Measurements from ENCODE around the gene MRPL23.

- TF ChIP-seq EZH2 (IDR thresholded peaks at IDR 0.05; ENCODE audit: low read depth) (no peak), CTCF (conservative IDR thresholded peaks at IDR 0.05) (no peak)
Observed at GRCh38 chr11:1943576-1943975, 3.6 kb upstream of the MRPL23 start.
